ENCODE results near the gene SLC25A34. TPM values are rescaled to one million over a fixed set of nuclear protein-coding genes. Genes with fewer than 3 reads are reported as not detected.
A peak's percentile ranks its signal among the peaks of the same experiment; 100 is the strongest.

Gene SLC25A34
- polyA plus RNA-seq, 1 experiment: 0.46 TPM

GRCh38 chr1:15764890-15765289, 28.8 kb downstream of the SLC25A34 start:
- Histone ChIP-seq H3K9me3 (ENCODE audit: control insufficient read depth, insufficient read depth, low read length) (no peaks in the 10 kb centered on the region; the same call in 1 of the 2 replicates), H3K4me3 (ENCODE audit: low read depth, low read length) (no peak overlapping the region), H3K27me3 (ENCODE audit: control insufficient read depth, insufficient read depth, low read length) (no peaks in the 10 kb centered on the region), H3K27ac (ENCODE audit: low read depth, low read length) (peak overlapping the region; percentile 77)
- POLR2A ChIA-PET: interaction anchor here (1.6 kb wide), 1 partner anchor 10 kb away, joined by 5 read pairs; no protein-coding TSS in a partner anchor
- CTCF ChIA-PET: interaction anchor here (0.9 kb wide), 1 partner anchor 169 kb away, joined by 4 read pairs; no protein-coding TSS in a partner anchor
- DNase-seq (ENCODE audit: low read depth, low spot score): no peak
- no peak for TF ChIP-seq CTCF (IDR thresholded peaks at IDR 0.05; ENCODE audit: low read depth, low read length)

GRCh38 chr1:15765495-15766194, 29.6 kb downstream of the SLC25A34 start:
- Histone ChIP-seq H3K4me3 (ENCODE audit: low read depth, low read length) (no peak overlapping the region), H3K9me3 (ENCODE audit: control insufficient read depth, insufficient read depth, low read length) (no peaks in the 10 kb centered on the region), H3K27me3 (ENCODE audit: control insufficient read depth, insufficient read depth, low read length) (no peaks in the 10 kb centered on the region), H3K27ac (ENCODE audit: low read depth, low read length) (peak overlapping the region; percentile 77)
- ChIA-PET POLR2A (interaction anchor here (1.6 kb wide), 1 partner anchor 9 kb away, joined by 5 read pairs; no protein-coding TSS in a partner anchor), CTCF (interaction anchor here (0.6 to 1.1 kb wide), 3 partner anchors 26 to 389 kb away, joined by 3 to 5 read pairs (median 4); no protein-coding TSS in a partner anchor)
- DNase-seq (ENCODE audit: low read depth, low spot score): peak; percentile 65
- TF ChIP-seq CTCF (IDR thresholded peaks at IDR 0.05; ENCODE audit: low read depth, low read length): no peak

GRCh38 chr1:15767941-15768340, 31.9 kb downstream of the SLC25A34 start:
- H3K9me3 ChIP-seq (ENCODE audit: control insufficient read depth, insufficient read depth, low read length): no peaks in the 10 kb centered on the region
- ChIA-PET CTCF (interaction anchor here (0.6 kb wide), 1 partner anchor 21 kb away, joined by 3 read pairs; no protein-coding TSS in a partner anchor), POLR2A (interaction anchor here (0.6 kb wide), 1 partner anchor 129 kb away, joined by 5 read pairs; no protein-coding TSS in a partner anchor)
- TF ChIP-seq CTCF (IDR thresholded peaks at IDR 0.05; ENCODE audit: low read depth, low read length): no peak
- H3K27ac ChIP-seq (ENCODE audit: low read depth, low read length): no peak overlapping the region
- no peak for DNase-seq (ENCODE audit: low read depth, low spot score)
- no peaks in the 10 kb centered on the region for H3K27me3 ChIP-seq (ENCODE audit: control insufficient read depth, insufficient read depth, low read length)
- H3K4me3 ChIP-seq (ENCODE audit: low read depth, low read length): no peak overlapping the region

GRCh38 chr1:15768388-15768787, 32.3 kb downstream of the SLC25A34 start:
- POLR2A ChIA-PET: interaction anchor here (1.3 kb wide), 1 partner anchor 8 kb away, joined by 4 read pairs; no protein-coding TSS in a partner anchor
- CTCF ChIA-PET: interaction anchor here (0.6 kb wide), 1 partner anchor 20 kb away, joined by 3 read pairs; no protein-coding TSS in a partner anchor
- H3K27me3 ChIP-seq (ENCODE audit: control insufficient read depth, insufficient read depth, low read length): no peaks in the 10 kb centered on the region
- H3K4me3 ChIP-seq (ENCODE audit: low read depth, low read length): no peak overlapping the region
- DNase-seq (ENCODE audit: low read depth, low spot score): no peak
- H3K27ac ChIP-seq (ENCODE audit: low read depth, low read length): no peak overlapping the region
- H3K9me3 ChIP-seq (ENCODE audit: control insufficient read depth, insufficient read depth, low read length): no peaks in the 10 kb centered on the region
- no peak for TF ChIP-seq CTCF (IDR thresholded peaks at IDR 0.05; ENCODE audit: low read depth, low read length)

Measured in AG04450 (cell line).